ENCODE data around the gene NEDD4L.

The NEDD4L gene

DNA sequence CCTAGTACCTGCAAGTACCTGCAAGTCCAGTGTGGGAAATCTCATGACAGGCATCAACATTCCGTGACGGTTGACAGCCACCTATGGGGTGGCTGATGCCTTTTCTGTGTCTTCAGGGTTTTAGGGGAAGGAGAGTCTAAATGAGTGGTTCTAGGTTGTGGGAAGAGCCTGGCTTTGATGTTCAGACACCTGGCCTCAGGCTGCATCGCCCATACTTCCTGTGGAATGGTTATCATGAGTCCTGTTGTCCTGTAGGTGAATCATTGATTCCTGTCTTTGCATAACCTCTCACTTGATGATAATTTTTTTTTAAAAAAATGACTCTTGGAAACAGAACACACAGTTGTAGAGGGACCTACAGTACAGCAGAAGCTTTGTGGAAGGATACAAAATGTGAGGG, 108.9 kb downstream of the NEDD4L start:
- Histone ChIP-seq H3K4me2 (ENCODE audit: low read depth, low read length, poor library complexity, severe bottlenecking) (no peak overlapping the region), H3K27ac (ENCODE audit: low read depth, low read length) (no peak overlapping the region), H3F3A (ENCODE audit: insufficient read depth) (no peaks in the 10 kb centered on the region), H3K27me3 (ENCODE audit: low read length) (no peaks in the 10 kb centered on the region), H4K20me1 (ENCODE audit: low read depth, low read length) (no peaks in the 10 kb centered on the region; the same call in 1 of the 2 replicates), H3K9ac (ENCODE audit: low read length) (no peak overlapping the region), H3K36me3 (ENCODE audit: low read length) (no peaks in the 10 kb centered on the region), H3K79me2 (ENCODE audit: insufficient read depth, low read length) (no peaks in the 10 kb centered on the region), H2AFZ (ENCODE audit: low read depth, low read length, severe bottlenecking) (no peak overlapping the region), H3K4me3 (ENCODE audit: insufficient read depth, low read length, poor library complexity, severe bottlenecking) (no peak overlapping the region), H3K9me3 (ENCODE audit: insufficient read depth, low read length) (no peaks in the 10 kb centered on the region), H3K9me2 (replicated peaks; ENCODE audit: insufficient read depth, low read length) (no peaks in the 10 kb centered on the region)
- TF ChIP-seq, protein P1, sequence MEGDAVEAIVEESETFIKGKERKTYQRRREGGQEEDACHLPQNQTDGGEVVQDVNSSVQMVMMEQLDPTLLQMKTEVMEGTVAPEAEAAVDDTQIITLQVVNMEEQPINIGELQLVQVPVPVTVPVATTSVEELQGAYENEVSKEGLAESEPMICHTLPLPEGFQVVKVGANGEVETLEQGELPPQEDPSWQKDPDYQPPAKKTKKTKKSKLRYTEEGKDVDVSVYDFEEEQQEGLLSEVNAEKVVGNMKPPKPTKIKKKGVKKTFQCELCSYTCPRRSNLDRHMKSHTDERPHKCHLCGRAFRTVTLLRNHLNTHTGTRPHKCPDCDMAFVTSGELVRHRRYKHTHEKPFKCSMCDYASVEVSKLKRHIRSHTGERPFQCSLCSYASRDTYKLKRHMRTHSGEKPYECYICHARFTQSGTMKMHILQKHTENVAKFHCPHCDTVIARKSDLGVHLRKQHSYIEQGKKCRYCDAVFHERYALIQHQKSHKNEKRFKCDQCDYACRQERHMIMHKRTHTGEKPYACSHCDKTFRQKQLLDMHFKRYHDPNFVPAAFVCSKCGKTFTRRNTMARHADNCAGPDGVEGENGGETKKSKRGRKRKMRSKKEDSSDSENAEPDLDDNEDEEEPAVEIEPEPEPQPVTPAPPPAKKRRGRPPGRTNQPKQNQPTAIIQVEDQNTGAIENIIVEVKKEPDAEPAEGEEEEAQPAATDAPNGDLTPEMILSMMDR (IDR thresholded peaks at IDR 0.05; ENCODE audit: insufficient read depth, low read length, poor library complexity, severe bottlenecking), result no peak
- TF ChIP-seq EZH2phosphoT487 (conservative IDR thresholded peaks at IDR 0.05; ENCODE audit: low read length), result no peak

DNA sequence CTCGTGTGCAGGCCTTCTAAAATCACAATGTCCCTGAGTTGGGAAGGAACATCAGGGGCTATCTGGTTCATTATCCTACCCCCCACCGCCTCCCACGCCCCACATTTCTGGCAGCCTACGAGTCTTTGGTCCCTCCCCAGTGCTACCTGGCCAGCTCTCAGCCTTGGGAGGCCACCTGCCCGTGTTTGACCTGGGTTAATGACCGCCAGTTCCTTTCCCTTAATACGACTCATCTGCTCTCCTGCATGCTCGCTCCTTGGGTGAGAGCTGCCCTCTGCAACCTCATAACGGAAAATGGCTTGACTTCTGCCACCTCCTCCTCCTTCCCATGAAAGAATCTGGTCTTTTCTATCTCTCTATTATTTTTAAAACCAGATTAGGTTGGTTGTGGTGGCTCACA, 112.5 kb downstream of the NEDD4L start:
- Histone ChIP-seq H3K36me3 (ENCODE audit: low read length) (no peaks in the 10 kb centered on the region), H3K9me3 (ENCODE audit: insufficient read depth, low read length) (no peaks in the 10 kb centered on the region), H3K4me2 (ENCODE audit: low read depth, low read length, poor library complexity, severe bottlenecking) (no peak overlapping the region), H3F3A (ENCODE audit: insufficient read depth) (no peaks in the 10 kb centered on the region), H4K20me1 (ENCODE audit: low read depth, low read length) (no peaks in the 10 kb centered on the region; the same call in 1 of the 2 replicates), H3K9me2 (replicated peaks; ENCODE audit: insufficient read depth, low read length) (no peaks in the 10 kb centered on the region), H3K27me3 (ENCODE audit: low read length) (no peaks in the 10 kb centered on the region), H2AFZ (ENCODE audit: low read depth, low read length, severe bottlenecking) (no peak overlapping the region), H3K4me3 (ENCODE audit: insufficient read depth, low read length, poor library complexity, severe bottlenecking) (no peak overlapping the region), H3K79me2 (ENCODE audit: insufficient read depth, low read length) (no peaks in the 10 kb centered on the region), H3K27ac (ENCODE audit: low read depth, low read length) (no peak overlapping the region), H3K9ac (ENCODE audit: low read length) (no peak overlapping the region)
- no peak for TF ChIP-seq EZH2phosphoT487 (conservative IDR thresholded peaks at IDR 0.05; ENCODE audit: low read length)
- TF ChIP-seq, protein P1 (IDR thresholded peaks at IDR 0.05; ENCODE audit: insufficient read depth, low read length, poor library complexity, severe bottlenecking), result no peak

- Histone ChIP-seq H3K4me3 (ENCODE audit: insufficient read depth, low read length, poor library complexity, severe bottlenecking) (no peak overlapping the region), H3F3A (ENCODE audit: insufficient read depth) (no peaks in the 10 kb centered on the region), H3K36me3 (ENCODE audit: low read length) (no peaks in the 10 kb centered on the region), H3K9me2 (replicated peaks; ENCODE audit: insufficient read depth, low read length) (no peaks in the 10 kb centered on the region), H3K9ac (ENCODE audit: low read length) (no peak overlapping the region), H3K27me3 (ENCODE audit: low read length) (no peaks in the 10 kb centered on the region), H3K9me3 (ENCODE audit: insufficient read depth, low read length) (no peaks in the 10 kb centered on the region), H3K79me2 (ENCODE audit: insufficient read depth, low read length) (no peaks in the 10 kb centered on the region), H4K20me1 (ENCODE audit: low read depth, low read length) (no peaks in the 10 kb centered on the region; the same call in 1 of the 2 replicates), H3K27ac (ENCODE audit: low read depth, low read length) (no peak overlapping the region), H2AFZ (ENCODE audit: low read depth, low read length, severe bottlenecking) (no peak overlapping the region), H3K4me2 (ENCODE audit: low read depth, low read length, poor library complexity, severe bottlenecking) (no peak overlapping the region)
- TF ChIP-seq EZH2phosphoT487 (conservative IDR thresholded peaks at IDR 0.05; ENCODE audit: low read length), result no peak
- TF ChIP-seq, protein P1 (IDR thresholded peaks at IDR 0.05; ENCODE audit: insufficient read depth, low read length, poor library complexity, severe bottlenecking), result no peak
Measured at GRCh38 chr18:58157237-58157636, 113.2 kb downstream of the NEDD4L start.
